GM23248 (cell line): ENCODE data around the gene FBN1. TPM values are rescaled to one million over a fixed set of nuclear protein-coding genes. Genes with fewer than 3 reads are reported as not detected.

ENCODE experiments used
- DNase-seq: peaks from one replicate; pipeline ENCODE4 v3.0.0-alpha.2; 2015
- H2AFZ ChIP-seq: fragments of 200-600 bp; sonication (generic); 2 replicates; pipeline ENCODE4 v1.6.1; 2016; ENCODE audit warnings: antibody characterized with exemption
- H3F3A ChIP-seq: fragments of 200-600 bp; sonication (generic); 2 replicates; pipeline ENCODE4 v1.6.1; 2016; ENCODE audit warnings: mild to moderate bottlenecking, antibody characterized with exemption, mixed run types; ENCODE audit not compliant: insufficient read depth
- H3K27ac ChIP-seq: fragments of 200-600 bp; sonication (generic); 2 replicates; pipeline ENCODE4 v1.5.1; 2016; ENCODE audit warnings: mild to moderate bottlenecking
- H3K27me3 ChIP-seq: fragments of 200-600 bp; sonication (generic); replicated peaks from 2 replicates; pipeline ENCODE4 v1.6.1; 2016; ENCODE audit warnings: mild to moderate bottlenecking; ENCODE audit not compliant: insufficient read depth
- H3K36me3 ChIP-seq: fragments of 200-600 bp; sonication (generic); 2 replicates; pipeline ENCODE4 v1.6.1; 2016; ENCODE audit warnings: low read depth, mild to moderate bottlenecking
- H3K4me1 ChIP-seq: fragments of 200-600 bp; sonication (generic); 2 replicates; pipeline ENCODE4 v1.6.1; 2016; ENCODE audit warnings: mild to moderate bottlenecking; ENCODE audit not compliant: insufficient read depth
- H3K4me2 ChIP-seq: fragments of 200-600 bp; sonication (generic); one replicate; pipeline ENCODE4 v1.6.1; 2016; ENCODE audit warnings: mild to moderate bottlenecking; ENCODE audit not compliant: unreplicated experiment
- H3K4me3 ChIP-seq: fragments of 200-600 bp; sonication (generic); 2 replicates; pipeline ENCODE4 v1.5.1; 2016; ENCODE audit warnings: mild to moderate bottlenecking
- H3K79me2 ChIP-seq: fragments of 200-600 bp; sonication (generic); 2 replicates; pipeline ENCODE4 v1.6.1; 2016; ENCODE audit warnings: mild to moderate bottlenecking; ENCODE audit not compliant: insufficient read depth
- H3K9ac ChIP-seq: fragments of 200-600 bp; sonication (generic); 2 replicates; pipeline ENCODE4 v1.6.1; 2016; ENCODE audit warnings: mild to moderate bottlenecking
- H3K9me2 ChIP-seq: fragments of 200-600 bp; sonication (generic); 2 replicates; pipeline ENCODE4 v1.6.1; 2016; ENCODE audit warnings: mixed run types, mild to moderate bottlenecking, moderate library complexity; ENCODE audit not compliant: insufficient read depth
- H3K9me3 ChIP-seq: fragments of 200-600 bp; sonication (generic); one replicate; pipeline ENCODE4 v1.6.1; 2017; ENCODE audit warnings: low read depth
- H4K20me1 ChIP-seq: fragments of 200-600 bp; sonication (generic); 2 replicates; pipeline ENCODE4 v1.6.0; 2016; ENCODE audit not compliant: insufficient read depth
- EZH2 ChIP-seq: fragments of 200-600 bp; sonication (generic); IDR thresholded peaks from 2 replicates; pipeline ENCODE4 v1.6.1; 2018; ENCODE audit warnings: antibody characterized with exemption, mild to moderate bottlenecking; ENCODE audit not compliant: insufficient read depth, poor library complexity, severe bottlenecking
- EZH2phosphoT487 ChIP-seq: fragments of 200-600 bp; sonication (generic); IDR thresholded peaks from 2 replicates; pipeline ENCODE4 v1.6.1; 2018; ENCODE audit warnings: antibody characterized with exemption, moderate library complexity, mild to moderate bottlenecking, low read depth; ENCODE audit not compliant: insufficient read depth
- WGBS, 2 experiments: methylation state at CpG; one replicate each; pipeline ENCODE4 v1.1.6; 2015 to 2017; ENCODE audit warnings: low lambda C conversion rate in 2 of 2, low coverage in 1 of 2; ENCODE audit errors: missing lambda C conversion rate in 2 of 2; 5-methylcytosine and 5-hydroxymethylcytosine counted together
- in situ Hi-C: fragments of 300-500 bp; cut with MboI; formaldehyde crosslinking; loops from 2 replicates; pipeline ENCODE4 v1.15.0; 2020
- polyA plus RNA-seq: library from polyadenylated mRNA; unstranded; fragments of >200 nt; fragmentation: Nextera tagmentation; extraction: Ambion mirVana; gene quantifications from 2 replicates; pipeline ENCODE4 v1.2.1, GENCODE V29; 2016
- total RNA-seq: library from RNA; depleted of rRNA; stranded (reverse); fragments of >200 nt; shearing (Covaris generic); gene quantifications from 2 replicates; pipeline ENCODE4 v1.2.3, GENCODE V29; 2014

Gene FBN1
- total and polyA plus RNA-seq, 2 experiments from 2014 or later: 374 to 1,478 TPM

DNA sequence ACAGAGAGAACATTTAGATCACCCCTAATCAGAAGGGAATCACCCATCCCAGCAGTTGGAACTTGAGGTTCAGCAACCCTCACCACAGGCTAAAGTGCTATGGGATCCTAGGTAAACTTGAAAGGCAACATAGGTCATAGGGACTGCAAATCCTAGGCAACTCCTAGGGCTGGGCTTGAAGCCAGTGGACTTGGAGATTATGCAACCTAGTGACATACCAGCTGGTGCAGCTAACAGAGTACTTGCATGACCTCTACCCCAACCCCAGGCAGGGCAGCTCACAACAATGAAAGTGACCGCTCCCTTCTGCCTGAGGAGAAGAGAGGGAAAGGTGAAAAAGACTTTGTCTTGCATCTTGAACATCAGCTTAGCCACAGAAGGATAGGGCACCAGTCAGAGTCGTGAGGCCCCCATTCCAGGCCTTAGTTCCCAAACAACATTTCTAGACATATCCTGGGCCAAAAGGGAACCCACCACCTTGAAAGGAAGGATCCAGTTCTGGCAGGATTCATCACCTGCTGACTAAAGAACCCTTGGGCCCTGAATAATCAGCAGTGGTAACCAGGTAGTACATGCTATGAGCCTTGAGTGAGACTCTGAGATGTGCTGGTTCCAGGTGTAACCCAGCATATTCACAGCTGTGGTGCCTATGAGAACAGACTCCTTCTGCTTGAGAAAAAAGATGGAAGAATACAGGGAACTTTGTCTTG, 37.6 kb upstream of the FBN1 start:
- Histone ChIP-seq H3K4me2 (peak overlapping the region; percentile 4), H3K4me1 (peaks cover 38% of the 10 kb centered on the region), H3K9ac (peak overlapping the region; percentile 84; the same call in 1 of the 2 replicates), H3F3A (peaks cover 22% of the 10 kb centered on the region), H3K27me3 (no peaks in the 10 kb centered on the region), H3K9me3 (no peaks in the 10 kb centered on the region), H3K9me2 (no peaks in the 10 kb centered on the region), H3K79me2 (no peaks in the 10 kb centered on the region), H3K27ac (peak overlapping the region; percentile 99), H2AFZ (no peak overlapping the region), H3K36me3 (no peaks in the 10 kb centered on the region), H4K20me1 (no peaks in the 10 kb centered on the region), H3K4me3 (no peak overlapping the region)
- peak; percentile 86 for DNase-seq
- in situ Hi-C loops: no loop called here
- no peak for TF ChIP-seq EZH2phosphoT487
- TF ChIP-seq EZH2: no peak
- WGBS, 2 experiments: 72 to 80% methylated on average over 2 of the region's 2 CpGs

DNA sequence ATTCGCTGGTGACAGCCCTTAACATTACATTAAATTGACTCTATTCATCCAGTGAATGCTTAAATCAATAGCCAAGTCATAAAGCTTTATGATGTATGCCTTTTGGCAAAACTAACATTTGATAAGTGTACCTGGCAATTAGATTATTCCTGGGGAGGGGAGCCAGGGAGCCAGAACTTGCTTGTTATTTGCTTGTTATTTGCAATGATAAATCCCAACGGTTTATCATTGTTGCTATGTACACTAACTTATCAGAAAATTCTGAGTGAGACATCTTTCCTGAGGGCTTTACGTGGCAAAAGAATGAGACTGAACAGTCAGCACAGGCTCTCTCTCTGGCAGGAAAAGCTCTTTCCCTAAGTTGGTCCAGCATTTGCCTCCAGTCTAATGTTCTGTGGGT, 35.8 kb upstream of the FBN1 start:
- Histone ChIP-seq H3K9me3 (no peaks in the 10 kb centered on the region), H4K20me1 (no peaks in the 10 kb centered on the region), H3K9me2 (no peaks in the 10 kb centered on the region), H3K27ac (peak overlapping the region; percentile 99), H3K36me3 (no peaks in the 10 kb centered on the region), H3K9ac (peak overlapping the region; percentile 84), H3K4me3 (0 out of 2 replicates have a peak overlapping the region, but pooled peaks have one; percentile 4), H3F3A (peaks cover 22% of the 10 kb centered on the region), H3K79me2 (no peaks in the 10 kb centered on the region), H3K27me3 (no peaks in the 10 kb centered on the region), H3K4me1 (peaks cover 38% of the 10 kb centered on the region), H2AFZ (no peak overlapping the region), H3K4me2 (peak overlapping the region; percentile 32)
- 53 to 58% methylated on average over 3 of the region's 3 CpGs for WGBS, 2 experiments
- in situ Hi-C loops: no loop called here
- DNase-seq: peak; percentile 88
- TF ChIP-seq EZH2 (no peak), EZH2phosphoT487 (no peak)

DNA sequence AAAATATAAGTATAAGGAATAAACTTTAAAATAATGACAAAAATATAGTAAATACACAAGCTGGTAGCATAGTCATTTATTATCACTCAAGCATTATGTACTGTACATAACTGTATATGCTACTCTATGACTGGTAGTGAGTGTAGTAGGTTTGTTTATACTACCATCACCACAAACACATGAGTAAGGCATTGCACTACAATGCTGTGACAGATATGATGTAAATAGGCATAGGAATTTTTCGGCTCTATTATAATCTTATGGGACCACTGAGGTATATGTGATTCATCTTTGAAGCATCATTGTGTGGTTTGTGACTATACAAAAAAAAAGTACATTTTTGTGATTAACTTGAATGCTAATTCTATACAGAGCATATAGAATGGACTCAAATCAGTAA, 35.3 kb upstream of the FBN1 start:
- TF ChIP-seq EZH2phosphoT487 (0 out of 2 replicates have a peak, but pooled peaks have one; percentile 59), EZH2 (no peak)
- no peaks in the 10 kb centered on the region for H3K9me3 ChIP-seq
- peak overlapping the region; percentile 41 for H3K4me2 ChIP-seq
- H3K9ac ChIP-seq: peak overlapping the region; percentile 84
- in situ Hi-C loops: no loop called here
- peaks cover 23% of the 10 kb centered on the region for H3F3A ChIP-seq
- no peaks in the 10 kb centered on the region for H3K36me3 ChIP-seq
- no peaks in the 10 kb centered on the region for H3K27me3 ChIP-seq
- peak overlapping the region; percentile 99 for H3K27ac ChIP-seq
- 3 to 4% methylated on average over 1 of the region's 1 CpG for WGBS, 2 experiments
- no peaks in the 10 kb centered on the region for H3K9me2 ChIP-seq
- H3K4me1 ChIP-seq: peaks cover 39% of the 10 kb centered on the region
- no peak overlapping the region for H2AFZ ChIP-seq
- no peak overlapping the region for H3K4me3 ChIP-seq
- DNase-seq: peak; percentile 93
- H3K79me2 ChIP-seq: no peaks in the 10 kb centered on the region
- H4K20me1 ChIP-seq: no peaks in the 10 kb centered on the region

DNA sequence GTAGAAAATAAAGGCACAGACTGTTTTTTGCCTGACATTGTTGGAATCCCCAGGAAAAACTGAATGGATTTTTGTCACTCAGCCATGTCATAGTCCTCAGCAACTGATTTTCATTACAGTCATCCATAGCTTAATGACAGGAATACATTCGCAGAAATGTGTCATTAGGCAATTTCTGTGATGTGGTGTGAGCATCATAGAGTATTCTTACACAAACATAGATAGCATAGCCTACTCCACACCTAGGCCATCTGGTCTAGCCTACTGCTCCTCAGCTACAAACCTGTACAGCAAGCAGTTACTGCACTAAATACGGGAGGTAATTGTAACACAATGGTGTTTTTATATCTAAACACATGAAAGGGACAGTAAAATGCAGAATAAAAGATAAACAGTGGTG, 34.4 kb upstream of the FBN1 start:
- Histone ChIP-seq H3K4me1 (peaks cover 48% of the 10 kb centered on the region), H3K36me3 (no peaks in the 10 kb centered on the region), H3K9me3 (no peaks in the 10 kb centered on the region), H3K9ac (0 out of 2 replicates have a peak overlapping the region, but pooled peaks have one; percentile 11), H4K20me1 (no peaks in the 10 kb centered on the region), H3K4me3 (no peak overlapping the region), H3F3A (peaks cover 32% of the 10 kb centered on the region), H3K9me2 (no peaks in the 10 kb centered on the region), H3K79me2 (no peaks in the 10 kb centered on the region), H3K4me2 (peak overlapping the region; percentile 0), H2AFZ (no peak overlapping the region), H3K27ac (peak overlapping the region; percentile 99), H3K27me3 (no peaks in the 10 kb centered on the region)
- TF ChIP-seq EZH2: no peak
- no peak for TF ChIP-seq EZH2phosphoT487
- peak; percentile 43 for DNase-seq
- WGBS, 2 experiments: 48 to 50% methylated on average over 2 of the region's 2 CpGs
- in situ Hi-C loops: no loop called here
